HG03565 (cell line): Measurements from ENCODE around the gene MTO1.
"Not testable (repeated sequence)": the region's sequence is repeated elsewhere in the genome, so short reads cannot be mapped to it uniquely, and the experiment has no call there.

Experiments
- ATAC-seq: cut with Tn5 transposase; IDR thresholded peaks from one replicate; pipeline ENCODE4 v1.9.1; 2021; ENCODE audit warnings: mild to moderate bottlenecking, moderate library complexity; ENCODE audit not compliant: unreplicated experiment

Gene MTO1, protein sequence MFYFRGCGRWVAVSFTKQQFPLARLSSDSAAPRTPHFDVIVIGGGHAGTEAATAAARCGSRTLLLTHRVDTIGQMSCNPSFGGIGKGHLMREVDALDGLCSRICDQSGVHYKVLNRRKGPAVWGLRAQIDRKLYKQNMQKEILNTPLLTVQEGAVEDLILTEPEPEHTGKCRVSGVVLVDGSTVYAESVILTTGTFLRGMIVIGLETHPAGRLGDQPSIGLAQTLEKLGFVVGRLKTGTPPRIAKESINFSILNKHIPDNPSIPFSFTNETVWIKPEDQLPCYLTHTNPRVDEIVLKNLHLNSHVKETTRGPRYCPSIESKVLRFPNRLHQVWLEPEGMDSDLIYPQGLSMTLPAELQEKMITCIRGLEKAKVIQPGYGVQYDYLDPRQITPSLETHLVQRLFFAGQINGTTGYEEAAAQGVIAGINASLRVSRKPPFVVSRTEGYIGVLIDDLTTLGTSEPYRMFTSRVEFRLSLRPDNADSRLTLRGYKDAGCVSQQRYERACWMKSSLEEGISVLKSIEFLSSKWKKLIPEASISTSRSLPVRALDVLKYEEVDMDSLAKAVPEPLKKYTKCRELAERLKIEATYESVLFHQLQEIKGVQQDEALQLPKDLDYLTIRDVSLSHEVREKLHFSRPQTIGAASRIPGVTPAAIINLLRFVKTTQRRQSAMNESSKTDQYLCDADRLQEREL

DNA sequence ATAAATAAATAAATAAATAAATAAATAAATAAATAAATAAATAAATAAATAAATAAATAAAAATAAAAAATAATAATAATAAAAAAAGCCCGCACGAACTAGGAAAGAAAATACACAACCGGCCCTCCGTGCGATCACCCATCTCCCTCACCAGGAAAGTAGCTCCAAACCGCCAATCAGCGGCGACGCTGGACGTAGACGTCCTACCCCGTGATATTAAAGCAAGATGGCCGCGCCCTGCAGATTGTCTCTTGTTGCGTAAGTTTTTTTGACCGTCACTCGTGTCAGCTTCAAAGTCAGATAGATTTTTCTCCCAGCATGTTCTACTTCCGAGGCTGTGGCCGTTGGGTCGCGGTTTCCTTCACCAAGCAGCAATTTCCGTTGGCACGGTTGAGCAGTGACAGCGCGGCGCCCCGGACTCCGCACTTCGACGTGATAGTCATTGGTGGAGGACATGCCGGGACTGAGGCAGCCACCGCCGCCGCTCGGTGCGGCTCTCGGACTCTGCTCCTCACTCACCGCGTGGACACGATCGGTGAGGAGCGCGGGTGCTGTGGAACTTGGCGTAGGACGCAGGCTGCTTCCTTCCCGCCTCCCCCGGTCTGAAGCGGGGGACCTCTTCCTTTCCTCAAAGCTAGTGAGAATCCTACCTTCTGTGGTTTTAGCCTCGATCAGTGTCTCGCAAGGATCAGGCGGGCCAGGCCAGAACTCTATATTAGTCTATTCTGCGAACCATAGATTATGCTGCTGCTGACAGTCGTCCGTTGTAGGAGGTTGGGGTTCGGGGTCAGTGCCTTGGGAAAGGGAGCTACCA, at the start of gene MTO1:
Gene MTO1, plus strand, starts transcription at position 201 of the 814 bp plus-strand sequence. Its CDS starts 118 bp downstream, at position 319.
- peak; percentile 92 for ATAC-seq

DNA sequence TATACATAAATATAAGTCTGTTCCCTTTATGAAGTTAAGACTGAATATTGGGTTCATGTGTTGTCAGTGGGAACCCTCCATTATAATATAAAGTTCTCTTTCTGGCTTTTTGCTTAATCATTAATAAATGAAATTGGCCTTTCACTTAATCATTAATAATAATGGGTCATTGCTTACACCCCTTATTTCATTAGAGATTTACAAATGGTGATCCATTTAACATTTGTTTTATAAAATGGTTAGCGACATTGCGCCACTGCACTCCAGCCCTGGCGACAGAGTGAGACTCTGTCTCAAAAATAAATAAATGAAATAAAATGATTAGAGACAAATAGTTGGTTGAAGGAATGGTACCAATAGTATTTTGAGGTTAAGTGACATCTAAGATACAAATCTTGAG, 48.4 kb upstream of the MTO1 start:
- no peak for ATAC-seq

DNA sequence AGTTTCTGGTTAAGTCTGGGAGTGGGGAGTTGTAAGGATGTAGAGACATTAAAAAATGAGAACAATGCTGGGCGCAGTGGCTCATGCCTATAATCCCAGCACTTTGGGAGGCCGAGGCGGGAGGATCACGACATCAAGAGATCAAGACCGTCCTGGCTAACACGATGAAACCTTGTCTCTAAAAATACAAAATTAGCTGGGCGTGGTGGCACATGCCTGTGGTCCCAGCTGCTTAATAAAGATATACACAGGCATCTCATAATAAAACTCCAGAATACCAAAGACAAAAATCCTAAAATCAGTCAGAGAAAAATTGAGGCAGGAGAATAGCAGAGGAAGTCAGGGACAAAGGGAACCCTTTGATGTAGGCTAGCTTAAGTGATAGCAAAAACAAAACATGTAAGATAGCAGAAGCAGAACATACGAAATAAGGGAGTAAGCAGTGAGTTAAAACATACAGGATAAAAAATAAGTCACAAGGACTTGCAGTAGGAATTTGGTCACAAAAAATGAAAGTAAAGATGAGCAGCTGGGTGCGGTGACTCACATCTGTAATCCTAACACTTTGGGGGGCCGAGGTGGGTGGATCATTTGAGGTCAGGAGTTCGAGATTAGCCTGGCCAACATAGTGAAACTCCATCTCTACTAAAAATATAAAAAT, 43.3 kb upstream of the MTO1 start:
- ATAC-seq = no peak

DNA sequence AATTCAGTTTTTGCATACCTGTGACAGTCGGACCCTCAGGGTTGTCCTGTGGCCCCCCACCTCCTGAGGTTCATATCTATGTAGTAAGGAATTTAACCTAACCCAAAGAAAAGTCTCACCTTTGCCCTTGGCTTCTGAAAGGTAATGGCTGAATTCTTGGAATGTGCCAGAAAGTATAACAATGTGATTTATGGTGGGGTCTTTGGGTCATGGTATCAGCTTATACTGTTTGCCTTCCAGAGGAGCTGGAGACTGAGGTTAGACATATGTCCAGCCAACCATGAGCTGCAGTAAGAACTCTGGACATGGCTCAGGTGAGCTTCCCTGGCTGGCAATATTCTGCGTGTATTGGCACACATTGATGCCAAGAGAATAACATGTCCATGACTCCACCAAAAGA, 40.0 kb upstream of the MTO1 start:
- ATAC-seq = no peak

DNA sequence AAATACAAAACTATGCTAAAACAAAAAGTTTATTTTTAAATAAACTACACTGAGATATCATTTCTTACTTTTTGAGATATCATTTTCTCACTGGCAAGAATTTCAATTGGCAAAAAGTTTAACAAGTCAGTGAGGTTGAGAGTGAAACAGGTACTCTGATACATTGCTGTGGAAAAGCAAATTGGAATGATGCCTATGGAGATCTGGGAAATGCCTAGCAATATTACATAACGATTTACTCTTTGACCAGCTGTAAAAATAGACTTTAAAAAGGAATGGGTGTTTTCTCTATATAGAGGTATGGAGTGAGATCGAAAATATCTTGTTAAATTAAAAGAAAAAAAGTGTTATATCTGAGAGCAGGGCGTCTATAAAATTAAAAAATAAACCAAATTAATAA, 26.3 kb upstream of the MTO1 start:
- no peak for ATAC-seq

DNA sequence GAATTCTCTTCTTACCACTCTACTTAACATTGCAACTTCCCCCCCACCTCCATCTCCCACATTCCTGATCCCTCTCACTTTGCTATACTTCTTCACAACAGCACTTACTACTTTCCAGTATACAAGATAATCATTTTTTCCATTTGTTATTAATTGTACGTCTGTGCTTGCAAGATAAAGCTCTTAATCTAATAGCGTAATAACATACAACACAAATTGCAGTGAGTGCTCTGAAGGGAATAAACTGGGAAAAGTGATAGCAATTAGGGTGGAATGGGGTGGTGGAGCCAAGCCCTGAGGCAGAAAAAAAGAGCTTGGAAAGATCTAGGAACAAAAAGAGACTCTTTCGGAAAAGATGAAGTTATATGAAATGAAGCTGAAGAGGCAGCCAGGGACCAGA, 18.0 kb upstream of the MTO1 start:
- no peak for ATAC-seq

DNA sequence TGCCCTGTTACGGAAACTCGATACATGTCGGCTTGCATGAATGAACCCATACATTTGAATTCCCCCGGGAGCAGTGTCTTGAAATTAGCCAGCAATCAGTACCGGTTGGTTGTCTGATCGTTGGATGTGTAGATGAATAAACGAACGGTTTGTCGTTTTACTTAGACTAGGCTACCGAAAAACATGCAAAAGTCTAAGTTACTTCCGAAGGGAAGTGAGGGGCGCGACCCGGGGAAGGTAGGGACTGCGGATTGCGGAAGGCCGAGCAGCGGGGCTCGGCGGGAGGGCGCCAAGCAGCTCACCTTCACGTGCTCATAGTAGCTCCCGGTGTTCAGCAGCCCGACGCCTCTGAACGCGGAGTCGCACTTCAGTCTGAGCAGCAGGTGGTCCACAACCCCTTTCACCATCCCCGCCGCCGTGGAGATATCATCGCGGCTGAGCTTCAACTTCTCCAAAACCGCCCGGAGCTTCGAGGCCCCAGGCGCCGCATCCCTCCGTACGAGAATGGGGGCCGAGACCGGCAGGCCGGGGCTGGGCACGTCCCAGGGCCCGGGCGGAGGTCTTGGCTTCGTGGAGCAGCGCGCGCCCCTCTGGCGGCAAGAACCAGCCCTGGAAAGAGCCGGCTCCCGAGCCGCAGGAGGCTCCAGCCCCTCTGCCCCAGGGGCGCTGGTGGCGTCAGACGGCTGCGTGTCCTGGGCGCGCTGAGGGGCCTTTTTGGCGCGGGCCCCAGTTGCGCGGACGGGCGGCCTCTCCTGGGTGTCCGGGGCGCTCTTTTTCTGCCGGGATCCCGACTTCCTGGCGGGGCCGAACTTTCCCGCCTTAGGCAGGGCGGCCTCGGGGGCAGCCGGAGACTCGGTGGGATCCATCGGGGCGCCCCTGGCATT, 10.1 kb upstream of the MTO1 start:
- ATAC-seq = peak; percentile 34

DNA sequence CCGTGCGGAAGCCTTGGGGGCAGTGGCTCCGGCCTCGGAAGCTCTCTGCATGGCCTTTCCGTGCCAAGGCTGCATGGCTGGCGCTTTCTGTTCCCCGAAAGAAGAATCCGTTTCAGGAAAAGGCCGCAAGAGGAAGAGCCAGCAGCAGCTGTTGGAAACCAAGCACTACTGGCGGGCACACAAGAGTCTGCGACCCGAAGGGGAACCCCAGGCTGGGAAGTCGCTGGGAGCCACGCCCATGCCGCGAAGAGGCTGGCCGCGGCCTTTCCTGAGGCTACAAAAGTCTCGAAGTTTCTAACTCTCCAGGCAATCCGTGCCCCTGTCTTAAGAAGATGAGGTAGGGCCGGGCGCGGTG, 9.5 kb upstream of the MTO1 start, which contains the start of gene CGAS:
Gene CGAS, minus strand, starts transcription at position 191 of the 355 bp plus-strand sequence. Its CDS starts 116 bp downstream, at position 75.
- ATAC-seq = peak; percentile 73

DNA sequence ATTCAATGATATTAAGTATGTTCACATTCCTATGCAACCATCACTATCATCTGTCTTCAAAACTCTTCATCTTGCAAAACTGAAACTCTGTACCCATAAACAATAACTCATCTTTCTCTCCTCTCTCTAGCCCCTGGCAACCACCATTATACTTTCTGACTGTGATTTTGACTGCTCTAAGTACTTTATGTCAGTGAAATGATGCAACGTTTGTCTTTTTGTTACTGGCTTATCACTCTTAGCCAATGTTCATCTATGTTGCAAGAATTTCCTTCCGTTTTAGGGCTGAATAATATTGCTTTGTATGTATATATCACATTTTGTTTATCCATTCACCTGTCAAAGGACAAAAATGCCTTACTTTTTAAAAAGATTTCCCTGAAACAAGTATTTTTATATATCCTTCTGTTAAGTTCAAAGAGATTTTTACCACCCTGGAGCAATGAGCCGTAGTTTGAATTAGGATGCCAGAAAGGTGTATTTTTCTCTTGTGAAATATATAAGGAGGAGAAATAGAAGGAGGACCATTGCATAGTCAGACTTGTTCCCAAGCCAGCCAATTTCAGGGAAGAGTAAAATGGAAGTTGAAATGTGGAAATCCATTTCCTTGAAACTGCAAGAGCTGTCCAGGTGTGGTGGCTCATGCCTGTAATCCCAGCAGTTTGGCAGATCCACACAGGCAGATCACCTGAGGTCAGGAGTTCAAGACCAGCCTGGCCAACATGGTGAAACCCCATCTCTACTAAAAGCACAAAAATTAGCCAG, 5.5 kb upstream of the MTO1 start:
- no peak for ATAC-seq

DNA sequence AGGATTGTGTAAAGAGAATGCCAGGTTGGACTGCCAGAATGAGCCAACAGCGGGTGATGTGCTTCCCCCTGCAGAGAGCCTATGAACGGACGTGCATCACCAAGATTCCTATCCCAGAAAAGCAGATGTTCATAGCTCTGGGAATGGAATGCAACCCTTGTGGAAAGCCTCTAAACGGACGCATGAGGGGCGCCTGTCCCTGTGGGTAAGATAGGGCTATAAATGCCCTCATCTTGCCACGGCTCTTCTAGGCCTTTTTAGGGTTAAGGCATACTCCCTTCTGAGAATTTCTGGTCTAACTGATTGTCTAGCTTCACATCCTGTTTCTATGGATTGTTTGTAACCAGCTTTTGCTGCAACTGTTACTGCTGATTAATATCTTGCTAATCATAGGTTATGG, 2.1 kb upstream of the MTO1 start:
- ATAC-seq = not testable (repeated sequence)

DNA sequence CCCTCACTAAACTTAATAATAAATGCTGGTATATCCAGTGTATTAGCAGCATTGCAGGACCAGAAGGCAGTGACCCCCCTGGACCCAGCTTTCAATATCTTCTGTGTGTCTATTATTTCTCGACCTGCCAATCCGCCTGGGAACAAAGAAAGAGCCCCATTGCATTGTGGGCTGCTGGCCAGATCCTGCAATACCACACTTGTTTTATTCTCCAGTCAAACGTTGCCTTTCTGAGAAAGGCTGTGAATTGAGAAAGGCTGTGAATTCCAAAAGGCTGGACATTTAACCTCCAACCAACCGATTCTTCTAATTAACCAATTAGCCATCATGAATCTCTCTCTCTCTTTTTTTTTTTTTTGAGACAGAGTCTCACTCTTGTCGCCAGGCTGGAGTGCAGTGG, 1.5 kb upstream of the MTO1 start:
- ATAC-seq = no peak

DNA sequence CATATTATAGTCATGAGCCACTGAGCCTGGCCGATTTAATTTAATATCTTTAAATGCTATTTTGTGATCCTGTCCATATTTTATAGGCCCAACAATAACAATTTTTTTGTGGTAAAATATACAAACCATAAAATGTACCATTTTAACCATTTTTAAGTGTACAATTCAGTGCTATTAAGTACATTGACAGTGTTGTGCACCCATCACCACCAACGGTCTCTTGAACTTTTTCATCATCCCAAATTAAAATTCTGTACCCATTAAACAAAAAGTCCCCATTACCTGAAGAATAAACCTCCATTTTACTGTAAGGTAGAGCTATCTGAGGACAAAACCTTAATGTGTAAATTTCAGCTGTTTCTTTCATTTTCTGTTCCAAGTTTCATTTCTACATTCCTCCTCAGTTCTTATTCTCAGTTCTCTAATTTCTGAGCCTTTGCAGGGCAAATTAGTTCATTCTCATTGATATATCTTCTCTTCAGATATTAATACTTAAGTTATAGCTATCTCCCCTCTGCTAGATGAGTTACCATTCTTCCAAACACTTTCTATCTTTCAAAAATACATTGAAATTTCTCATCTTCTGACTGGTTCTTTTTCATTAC, 10.3 kb downstream of the MTO1 start:
- peak; percentile 98 for ATAC-seq

DNA sequence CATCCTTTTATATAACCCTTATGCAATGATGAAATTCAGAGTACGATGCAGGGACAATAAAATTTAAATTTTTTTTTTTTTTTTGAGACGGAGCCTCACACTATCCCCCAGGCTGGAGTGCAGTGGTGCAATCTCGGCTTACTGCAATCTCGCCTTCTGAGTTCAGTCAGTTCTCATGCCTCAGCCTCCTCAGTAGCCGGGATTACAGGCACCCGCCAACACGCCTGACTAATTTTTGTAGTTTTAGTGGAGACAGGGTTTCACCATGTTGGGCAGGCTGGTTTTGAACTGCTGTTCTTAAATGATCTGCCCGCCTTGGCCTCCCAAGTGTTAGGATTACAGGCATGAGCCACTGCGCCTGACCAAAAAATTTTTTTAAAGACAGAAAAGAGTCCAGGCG, 15.2 kb downstream of the MTO1 start:
- ATAC-seq = no peak

DNA sequence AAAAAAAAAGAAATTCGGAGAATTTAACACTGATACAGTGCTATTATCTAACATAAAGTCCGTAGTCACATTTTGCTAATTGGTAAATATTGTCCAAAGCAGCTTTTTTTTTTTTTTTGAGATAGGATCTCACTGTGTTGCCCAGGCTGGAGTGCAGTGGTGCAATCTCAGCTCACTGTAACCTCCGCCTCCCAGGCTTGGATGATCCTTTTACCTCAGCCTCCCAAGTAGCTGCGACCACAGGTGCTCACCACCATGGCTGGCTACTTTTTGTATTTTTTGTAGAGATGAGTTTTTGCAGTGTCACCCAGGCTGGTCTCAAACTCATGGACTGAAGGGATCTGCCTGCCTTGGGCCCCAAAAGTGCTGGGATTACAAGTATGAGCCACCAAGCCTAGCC, 15.9 kb downstream of the MTO1 start:
- no peak for ATAC-seq

DNA sequence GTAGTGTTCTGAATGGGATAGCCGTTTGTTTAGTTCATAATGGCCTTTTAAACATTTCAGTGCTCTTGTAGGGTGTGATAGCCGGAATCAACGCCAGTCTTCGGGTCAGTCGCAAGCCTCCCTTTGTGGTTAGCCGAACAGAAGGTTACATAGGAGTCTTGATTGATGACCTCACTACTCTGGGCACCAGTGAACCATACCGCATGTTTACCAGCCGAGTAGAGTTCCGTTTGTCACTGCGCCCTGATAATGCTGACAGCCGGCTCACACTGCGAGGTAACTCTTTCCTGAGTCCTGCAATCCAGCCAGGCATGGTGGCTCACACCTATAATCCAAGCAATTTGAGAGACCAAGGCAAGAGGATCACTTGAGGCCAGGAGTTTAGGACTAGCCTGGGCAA, 20.4 kb downstream of the MTO1 start:
- no peak for ATAC-seq

DNA sequence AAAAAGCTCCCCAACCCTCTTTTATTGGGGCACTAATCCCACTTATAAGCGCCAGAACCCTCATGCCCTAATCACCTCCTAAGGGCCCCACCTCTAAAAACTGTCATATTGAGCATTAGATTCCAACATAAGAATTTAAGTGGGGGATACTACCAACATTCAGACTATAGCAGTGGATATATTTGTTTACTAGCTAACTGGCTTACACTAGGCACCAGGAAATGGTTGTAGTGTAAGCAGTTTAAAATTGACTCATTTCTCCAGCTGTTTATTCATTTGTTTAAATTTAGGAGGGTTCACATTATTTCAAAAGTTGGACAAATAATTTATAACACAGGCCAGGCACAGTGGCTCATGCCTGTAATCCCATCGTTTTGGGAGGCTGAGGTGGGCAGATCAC, 22.9 kb downstream of the MTO1 start:
- no peak for ATAC-seq

DNA sequence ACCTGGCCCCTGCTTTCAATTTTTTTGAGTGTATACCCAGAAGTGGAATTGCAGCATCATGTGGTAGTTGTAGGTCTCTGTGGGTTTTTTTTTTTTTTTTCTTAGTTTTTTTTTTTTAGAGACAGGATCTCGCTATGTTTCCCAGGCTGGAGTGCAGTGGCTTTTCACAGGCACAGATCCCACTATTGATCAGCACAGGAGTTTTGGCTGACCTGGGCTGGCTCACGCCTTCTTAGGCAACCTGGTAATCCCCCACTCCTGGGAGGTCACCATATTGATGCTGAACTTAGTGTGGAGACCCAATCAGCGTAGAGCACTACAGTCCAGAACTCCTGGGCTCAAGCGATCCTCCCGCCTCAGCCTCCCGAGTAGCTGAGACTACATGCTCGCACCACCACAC, 25.9 kb downstream of the MTO1 start:
- ATAC-seq = no peak

DNA sequence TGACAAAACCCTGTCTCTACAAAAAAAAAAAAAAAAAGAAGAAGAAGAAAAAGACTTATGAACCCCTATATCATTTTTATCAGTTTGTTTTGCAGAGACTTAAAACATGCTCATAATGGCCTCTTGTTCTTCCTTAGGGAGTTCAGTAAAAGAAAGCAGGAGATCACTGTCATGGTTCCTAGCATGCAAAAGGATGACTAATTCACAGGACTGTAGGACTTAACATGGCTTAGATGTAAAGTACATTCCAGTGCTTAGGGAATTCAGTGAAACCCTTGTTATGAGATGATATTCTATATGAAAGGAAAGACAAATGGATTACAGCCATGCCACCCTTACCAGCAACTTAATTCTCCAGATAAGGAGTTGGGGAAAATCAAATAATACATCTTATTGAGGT, 29.8 kb downstream of the MTO1 start:
- ATAC-seq = no peak

DNA sequence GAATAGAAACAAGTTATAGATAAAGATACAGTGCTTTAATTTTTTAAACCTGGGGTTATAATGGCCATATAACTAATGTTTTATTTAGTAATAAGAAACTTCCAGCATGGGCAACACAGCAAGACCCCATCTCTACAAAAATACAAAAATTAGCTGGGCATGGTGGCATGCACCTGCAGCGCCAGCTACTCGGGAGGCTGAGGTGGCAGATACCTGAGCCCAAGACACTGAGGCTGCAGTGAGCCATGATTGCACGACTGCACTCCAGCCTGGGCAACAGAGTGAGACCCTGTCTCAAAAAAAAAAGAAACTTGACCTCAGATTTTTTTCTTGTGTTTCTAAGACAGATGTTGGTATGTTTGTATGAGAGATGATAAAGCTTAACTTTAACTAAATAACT, 36.4 kb downstream of the MTO1 start:
- no peak for ATAC-seq
